HG02763 (cell line): ENCODE data around the gene MT4.
A peak's percentile ranks its signal among the peaks of the same experiment; 100 is the strongest.
"Not testable (repeated sequence)": the region's sequence is repeated elsewhere in the genome, so short reads cannot be mapped to it uniquely, and the experiment has no call there.

Experiments
- ATAC-seq: cut with Tn5 transposase; IDR thresholded peaks from one replicate; pipeline ENCODE4 v1.9.1; 2021; ENCODE audit warnings: mild to moderate bottlenecking, moderate library complexity; ENCODE audit not compliant: unreplicated experiment

MT4 gene

GRCh38 chr16:56558024-56558747 lies 6.7 kb upstream of the MT4 start:
- no peak for ATAC-seq

GRCh38 chr16:56559109-56559508 lies 5.8 kb upstream of the MT4 start:
- no peak for ATAC-seq

- no peak for ATAC-seq
Measured at GRCh38 chr16:56560447-56560846, 4.4 kb upstream of the MT4 start.

- ATAC-seq: no peak
Measured at GRCh38 chr16:56561126-56561525, 3.7 kb upstream of the MT4 start.

- ATAC-seq: no peak
Measured at GRCh38 chr16:56569971-56570370, 5.1 kb downstream of the MT4 start.

- no peak for ATAC-seq
Measured at GRCh38 chr16:56571525-56571924, 6.7 kb downstream of the MT4 start.

GRCh38 chr16:56574625-56575024 lies 9.8 kb downstream of the MT4 start:
- no peak for ATAC-seq

- peak; percentile 67 for ATAC-seq
Measured at GRCh38 chr16:56576585-56577299, 11.9 kb downstream of the MT4 start.

- ATAC-seq: no peak
Measured at GRCh38 chr16:56577300-56577625, 12.4 kb downstream of the MT4 start.

GRCh38 chr16:56580391-56581048 lies 15.6 kb downstream of the MT4 start:
- no peak for ATAC-seq

GRCh38 chr16:56582911-56583310 lies 18.0 kb downstream of the MT4 start:
- not testable (repeated sequence) for ATAC-seq

- no peak for ATAC-seq
Measured at GRCh38 chr16:56583351-56584168, 18.7 kb downstream of the MT4 start.

- no peak for ATAC-seq
Measured at GRCh38 chr16:56584276-56584675, 19.4 kb downstream of the MT4 start.

GRCh38 chr16:56588781-56589140 lies 23.9 kb downstream of the MT4 start:
- no peak for ATAC-seq

- ATAC-seq: no peak
Measured at GRCh38 chr16:56589141-56590039, 24.5 kb downstream of the MT4 start, which contains the start of gene MT3. Gene MT3, plus strand, starts transcription at chr16:56589528. Its CDS starts 63 bp downstream, at chr16:56589591.

GRCh38 chr16:56591377-56592060 lies 26.6 kb downstream of the MT4 start:
- no peak for ATAC-seq

- no peak for ATAC-seq
Measured at GRCh38 chr16:56593573-56594291, 28.9 kb downstream of the MT4 start.

GRCh38 chr16:56594292-56594619 lies 29.4 kb downstream of the MT4 start:
- ATAC-seq: no peak

GRCh38 chr16:56600398-56600999 lies 35.6 kb downstream of the MT4 start:
- ATAC-seq: no peak
